DMS79 treated with DMSO at 0.1 percent for 48 hours (cell line): ENCODE measurements around the gene KRT79.
"Not testable (repeated sequence)": the region's sequence is repeated elsewhere in the genome, so short reads cannot be mapped to it uniquely, and the experiment has no call there.

ENCODE experiments used
- DNase-seq: peaks from one replicate; lab custom pipeline; 2025; lab: John Stamatoyannopoulos, UW

The KRT79 gene

DNA sequence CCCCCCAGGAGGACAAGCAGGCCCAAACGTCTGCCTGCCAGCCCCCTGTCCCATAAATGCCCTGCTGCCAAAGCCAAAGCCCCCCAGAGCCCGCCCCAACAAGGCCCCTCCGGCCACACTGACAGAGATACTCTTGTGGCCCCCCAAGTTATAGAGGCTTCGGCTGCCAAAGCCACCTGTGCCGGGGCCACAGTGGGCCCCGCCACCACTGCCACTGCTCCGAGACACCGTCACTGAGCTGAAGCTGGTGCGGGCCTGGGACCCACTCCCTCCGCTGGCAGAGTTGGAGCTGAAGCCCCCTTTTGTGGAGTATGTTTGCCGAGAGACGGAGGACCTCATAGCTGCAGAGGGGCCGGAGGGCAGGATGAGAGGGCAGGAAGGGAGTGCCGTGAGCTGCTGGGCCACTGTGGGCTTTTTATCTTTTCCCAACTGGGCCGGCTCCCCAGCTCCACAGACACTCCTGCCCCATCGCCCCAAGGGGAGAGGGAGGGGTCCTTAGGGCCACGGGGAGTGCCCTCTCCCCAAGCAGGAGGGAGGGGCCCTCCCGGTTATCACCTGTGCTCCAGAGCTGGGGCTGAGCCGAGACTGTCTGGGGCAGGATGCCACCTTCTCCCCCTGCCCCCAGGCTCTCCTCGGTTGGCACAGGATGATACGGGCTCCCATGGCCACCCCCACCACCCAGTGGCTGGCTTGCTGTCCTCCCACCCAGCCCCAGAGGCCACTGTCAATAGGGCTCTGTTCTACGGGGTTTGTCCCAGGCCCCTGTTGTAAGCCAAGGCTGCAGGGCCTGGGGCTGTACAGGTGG lies at the start of gene KRT79:
TSS of gene KRT79 (minus strand) at position 390 of the 805 bp plus-strand sequence. CDS start at position 339, 51 bp downstream.
- DNase-seq = no peak

DNA sequence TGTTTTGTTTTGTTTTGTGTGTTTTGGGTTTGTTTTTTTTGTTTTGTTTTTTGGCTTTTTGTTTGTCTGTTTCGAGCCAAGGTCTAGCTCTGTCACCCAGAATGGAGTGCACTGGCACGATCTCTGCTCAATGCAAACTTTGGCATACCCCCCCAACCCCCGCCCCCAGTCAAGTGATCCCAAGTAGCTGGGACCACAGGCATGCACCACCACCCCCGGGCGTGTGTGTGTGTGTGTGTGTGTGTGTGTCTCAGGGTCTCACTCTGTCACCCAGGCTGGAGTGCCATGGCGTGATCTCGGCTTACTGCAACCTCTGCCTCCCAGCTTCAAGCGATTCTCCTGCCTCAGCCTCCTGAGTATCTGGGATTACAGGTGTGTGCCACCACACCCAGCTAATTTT lies 46.4 kb upstream of the KRT79 start:
- DNase-seq = not testable (repeated sequence)

DNA sequence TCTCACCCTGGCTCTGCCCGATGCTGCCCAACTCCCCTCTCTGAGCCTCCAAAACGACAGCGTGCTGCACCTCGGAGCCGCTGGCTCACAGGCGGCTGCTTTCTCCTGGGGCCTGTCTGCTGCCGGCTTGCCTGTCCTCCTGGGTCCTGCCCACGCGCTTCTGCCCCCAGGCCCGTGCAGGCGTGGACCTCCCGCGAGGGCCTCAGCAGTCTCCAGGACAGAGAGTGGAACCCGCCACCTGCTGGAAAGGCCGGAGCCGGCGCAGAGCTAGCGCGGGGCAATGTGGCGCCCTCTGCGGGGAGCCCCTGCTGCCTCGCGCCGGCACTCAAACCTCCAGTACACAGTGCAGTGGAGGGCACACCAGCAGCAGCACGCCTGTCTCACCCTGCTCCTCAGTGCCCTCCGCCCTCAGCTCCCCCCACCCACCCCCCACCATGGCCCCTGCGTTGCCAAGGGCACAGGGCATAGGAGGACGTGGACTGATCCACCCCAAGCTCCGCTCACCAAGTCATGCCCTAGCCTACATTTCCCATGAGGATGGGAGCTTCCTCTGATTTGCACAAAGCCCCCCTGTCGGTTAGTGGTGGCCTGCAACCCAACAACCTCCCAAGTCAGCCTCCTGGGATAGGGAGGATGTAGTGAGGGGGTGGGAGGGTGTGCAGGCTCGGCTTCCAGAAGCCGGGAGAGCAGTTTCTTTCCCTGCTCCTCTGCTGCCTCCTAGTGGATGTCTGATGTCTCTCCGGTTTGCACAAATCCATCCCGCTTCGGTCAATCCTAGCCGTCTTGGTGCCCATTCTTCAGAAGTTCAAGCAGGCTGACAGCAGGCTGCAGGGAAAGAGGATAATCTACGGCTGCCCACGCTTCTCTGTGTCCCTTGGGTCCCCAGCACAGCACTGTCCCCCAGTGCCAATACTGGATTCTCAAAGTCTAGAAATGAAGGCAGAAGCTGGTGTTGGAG lies 45.6 kb upstream of the KRT79 start:
- peak; percentile 60 for DNase-seq

DNA sequence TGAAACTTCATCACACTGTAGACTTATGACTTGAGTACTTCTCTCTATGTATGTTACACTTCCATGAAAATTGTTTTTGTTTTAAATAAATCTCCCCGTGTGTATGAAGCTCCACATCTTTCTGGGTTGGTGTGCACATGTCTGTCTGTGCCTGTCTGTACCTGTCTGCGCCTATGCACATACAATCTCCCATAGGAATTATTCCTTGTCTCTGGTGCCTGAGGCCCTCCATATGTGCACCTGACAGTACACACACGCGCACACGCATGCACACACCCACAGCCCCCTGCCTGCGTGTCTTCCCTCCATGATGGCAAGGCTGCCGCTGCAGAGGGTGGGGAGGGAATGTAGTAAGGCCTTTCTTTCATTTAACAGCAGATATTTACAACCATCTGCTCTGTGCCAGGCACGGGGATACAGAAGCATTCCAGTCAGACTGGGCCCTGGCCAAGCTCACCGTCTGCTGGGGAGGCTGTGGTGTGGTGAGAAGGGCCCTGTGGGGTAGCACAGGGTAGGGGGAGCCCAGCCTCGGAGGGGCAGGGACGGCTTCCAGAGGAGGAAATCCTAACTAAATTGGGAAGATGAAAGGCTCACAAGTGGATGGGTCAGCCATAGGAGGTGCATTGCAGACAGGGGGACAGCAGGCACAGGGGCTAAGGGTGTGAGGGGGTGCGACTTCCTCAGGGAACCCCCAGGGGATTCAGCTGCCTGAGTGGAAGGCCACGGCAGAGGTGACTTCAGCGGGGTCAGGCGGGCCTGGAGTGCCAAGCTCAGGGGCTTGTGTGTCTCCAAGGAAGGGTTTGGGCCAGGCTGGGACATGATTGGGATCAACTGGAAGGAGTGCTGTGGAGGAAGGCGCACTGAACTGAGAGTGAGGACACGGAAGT lies 44.6 kb upstream of the KRT79 start:
- DNase-seq = no peak

DNA sequence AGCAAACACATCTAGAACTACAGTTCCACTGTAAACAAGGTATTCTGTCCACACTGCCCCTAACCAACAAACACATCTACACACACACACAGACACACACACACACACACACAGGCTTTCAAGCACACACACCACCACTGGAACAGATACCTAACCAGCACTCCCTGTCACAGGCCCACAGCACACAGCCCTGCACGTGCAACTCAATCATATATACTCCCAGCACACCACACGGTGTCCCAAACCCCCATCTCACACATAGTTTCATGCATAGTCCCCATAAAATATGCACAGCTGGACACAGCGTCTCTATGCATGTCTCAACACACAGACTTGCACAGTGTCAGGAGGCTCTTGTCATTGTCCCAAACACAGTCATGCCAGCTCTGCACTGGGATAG lies 43.1 kb upstream of the KRT79 start:
- no peak for DNase-seq

DNA sequence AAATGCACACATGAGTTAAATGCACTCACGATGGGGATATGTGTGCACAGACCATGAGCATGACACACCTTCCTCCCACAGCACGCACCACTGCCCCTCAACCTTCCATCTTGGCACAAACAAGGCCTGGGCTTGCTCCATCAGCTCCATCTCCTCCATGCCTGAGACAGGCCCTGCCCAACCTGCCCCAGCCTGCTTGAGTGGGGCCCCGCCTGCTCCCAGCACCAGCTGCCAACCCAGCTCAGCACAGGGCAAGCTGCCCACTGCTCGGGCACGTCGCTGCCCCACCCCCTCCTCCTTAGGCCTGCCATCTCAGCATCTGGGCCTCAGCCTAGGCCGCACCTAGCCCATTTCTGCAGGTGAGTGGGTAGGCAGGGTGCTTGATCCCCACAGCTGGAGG lies 42.3 kb upstream of the KRT79 start:
- peak; percentile 48 for DNase-seq

DNA sequence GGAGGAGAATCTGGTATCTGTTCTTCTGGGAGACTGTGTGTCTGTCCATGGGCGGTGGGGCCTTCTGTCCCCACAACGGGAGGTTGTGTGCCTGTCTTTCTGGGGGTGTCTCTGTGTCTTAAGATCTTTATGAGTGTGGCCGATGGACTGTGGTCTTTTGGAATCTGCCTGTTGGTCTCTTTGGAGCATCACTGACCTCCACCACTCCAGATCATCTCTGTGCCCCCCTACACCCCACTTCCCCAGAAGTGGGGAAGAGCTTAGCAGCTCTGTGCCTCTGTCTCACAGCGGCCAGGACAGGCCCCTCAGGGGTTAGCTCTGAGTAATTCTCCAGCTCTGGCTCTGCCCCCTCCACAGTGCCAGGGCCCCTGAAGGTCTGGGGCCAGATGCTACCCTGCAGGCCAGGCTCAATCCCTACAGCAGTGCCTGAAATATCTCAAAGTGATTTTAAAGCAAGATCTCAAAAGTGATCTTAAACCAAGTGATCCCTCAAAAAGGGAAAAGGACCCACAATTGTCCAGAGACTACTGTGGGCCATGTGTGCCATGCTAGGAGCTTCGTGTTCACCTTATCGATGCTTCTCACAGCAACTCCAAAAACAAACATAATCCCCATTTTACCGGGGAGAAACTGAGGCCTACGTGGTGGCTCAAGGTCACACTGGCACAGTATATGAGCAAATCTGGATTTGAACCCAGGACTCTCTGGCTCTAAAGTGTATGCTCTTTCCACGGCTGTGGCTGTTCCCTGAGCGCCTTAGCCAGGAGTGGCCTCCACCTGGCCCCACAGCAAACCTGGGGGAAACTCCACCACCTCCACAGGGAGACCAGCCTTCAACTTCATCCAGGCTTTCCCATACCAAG lies 40.7 kb upstream of the KRT79 start:
- DNase-seq = no peak

DNA sequence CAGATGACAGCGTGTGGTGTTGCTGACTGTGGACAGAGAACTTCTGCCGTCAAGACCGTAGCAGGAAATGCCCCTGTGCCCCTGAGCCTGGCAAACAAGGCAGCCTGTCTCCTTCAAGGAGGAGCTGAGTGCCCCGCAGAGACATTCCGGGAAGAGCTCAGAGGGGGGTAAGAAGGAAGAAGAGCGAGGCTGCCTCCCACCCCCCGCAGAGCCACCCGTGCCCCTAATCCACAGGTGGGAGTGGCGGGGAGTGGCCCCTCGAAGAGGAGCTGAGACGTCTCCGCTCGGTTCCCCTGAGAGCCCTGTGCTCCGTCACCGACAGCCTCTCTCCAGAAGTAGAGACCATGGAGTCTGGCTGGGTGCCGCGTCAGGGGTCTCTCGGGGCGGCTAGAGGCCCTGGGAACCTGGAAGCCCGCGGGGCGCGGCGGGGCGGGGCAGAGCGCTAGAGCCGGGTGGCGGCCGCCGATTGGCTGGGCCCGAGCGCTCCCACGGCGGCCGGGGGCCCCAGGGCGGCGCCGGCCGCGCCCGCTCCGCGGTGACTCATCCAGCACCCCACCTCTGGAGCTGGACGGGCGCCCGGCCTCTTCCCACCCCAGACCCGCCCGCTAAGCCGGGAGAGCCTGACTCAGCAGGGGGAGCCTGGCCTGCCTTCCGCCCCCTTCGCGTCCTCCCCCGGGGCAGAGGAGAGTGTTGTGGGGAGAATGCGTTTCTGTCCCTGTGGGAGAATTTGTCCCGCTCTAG lies 39.9 kb upstream of the KRT79 start:
- DNase-seq = peak; percentile 28

DNA sequence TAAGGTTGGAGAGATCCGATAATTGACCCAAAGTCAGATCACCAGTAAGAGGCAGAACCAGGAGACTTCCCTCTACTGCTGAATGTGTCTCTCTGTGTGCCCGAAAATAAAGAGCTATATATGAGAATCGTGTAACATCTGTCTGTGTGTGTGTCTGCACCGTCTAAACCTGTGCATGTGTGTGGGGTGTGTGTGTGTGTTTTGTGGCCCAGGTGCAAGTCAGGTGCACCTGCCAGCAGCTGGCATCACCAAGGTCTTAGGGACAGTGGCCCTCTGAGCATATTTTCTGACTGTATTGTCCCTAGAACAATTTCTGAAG lies 39.4 kb upstream of the KRT79 start:
- no peak for DNase-seq

DNA sequence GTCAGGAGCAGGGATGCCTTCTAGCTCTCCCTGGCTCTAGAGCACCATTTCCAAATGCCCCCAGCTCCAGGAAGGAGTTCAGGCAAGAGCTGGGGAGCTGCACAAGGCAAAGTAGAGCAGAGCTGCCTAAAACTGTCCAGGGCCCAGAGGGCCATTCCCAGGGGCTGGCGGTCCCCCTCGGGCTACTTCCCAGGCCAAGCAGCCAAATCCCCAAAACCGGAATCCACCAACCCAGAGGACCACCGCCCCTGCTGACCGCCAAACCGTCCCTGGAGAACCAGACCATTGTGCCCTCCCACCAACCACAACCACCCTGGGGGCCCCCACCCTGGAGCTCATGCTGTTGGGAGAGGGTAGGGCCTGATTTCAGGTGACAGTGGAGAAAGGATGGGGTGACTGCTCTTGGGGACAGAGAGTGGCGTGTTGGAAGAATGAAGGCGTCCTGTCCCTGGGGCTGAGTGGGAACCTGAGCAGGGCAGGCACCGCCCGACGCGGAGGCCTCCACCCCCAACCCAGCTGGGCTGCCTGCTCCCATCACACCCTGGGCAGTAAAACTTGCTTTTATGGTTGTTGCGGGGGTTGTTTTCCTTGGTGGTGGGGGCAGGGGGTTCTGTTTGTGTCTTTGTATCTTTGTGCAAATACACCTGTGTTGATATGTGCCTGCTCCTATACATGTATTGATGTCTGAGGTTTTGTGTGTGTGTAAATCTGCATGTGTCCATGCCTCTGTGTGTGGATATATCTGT lies 38.7 kb upstream of the KRT79 start:
- no peak for DNase-seq

DNA sequence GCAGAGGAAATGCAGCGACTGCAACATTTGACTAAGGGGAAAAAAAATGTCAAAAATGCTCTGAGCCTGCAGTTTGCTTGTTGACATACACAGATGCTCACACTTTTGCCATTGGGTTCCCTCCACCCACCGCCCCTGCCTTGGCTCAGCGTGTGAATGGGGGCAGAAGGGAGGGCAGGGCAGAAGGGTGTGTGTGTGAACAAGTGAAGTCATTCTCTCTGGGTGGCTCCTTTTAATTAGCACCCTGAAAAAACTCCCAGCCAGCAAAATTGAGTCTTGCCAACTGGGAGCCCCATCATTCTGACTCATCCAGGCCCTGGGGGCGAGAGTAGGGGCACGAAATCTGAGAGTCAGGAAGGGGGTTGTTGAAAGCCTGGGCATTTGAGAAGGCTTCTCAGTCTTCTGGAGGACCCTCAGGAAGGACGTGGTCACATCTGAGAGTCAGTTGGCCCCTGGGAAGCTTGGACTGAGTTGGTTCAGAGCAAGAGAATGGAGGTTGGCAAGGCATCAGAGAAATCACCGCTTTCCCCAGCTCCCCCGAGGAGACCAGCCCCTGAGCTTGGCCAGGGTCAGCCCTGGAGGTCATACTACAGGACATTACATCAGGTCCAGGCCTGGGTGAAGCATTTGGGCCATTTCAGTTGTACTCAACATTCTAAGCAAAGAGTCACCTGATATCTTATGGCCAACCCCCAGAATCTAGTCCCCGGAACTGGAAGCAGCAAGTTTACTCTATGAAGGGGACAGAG lies 37.4 kb upstream of the KRT79 start:
- no peak for DNase-seq

DNA sequence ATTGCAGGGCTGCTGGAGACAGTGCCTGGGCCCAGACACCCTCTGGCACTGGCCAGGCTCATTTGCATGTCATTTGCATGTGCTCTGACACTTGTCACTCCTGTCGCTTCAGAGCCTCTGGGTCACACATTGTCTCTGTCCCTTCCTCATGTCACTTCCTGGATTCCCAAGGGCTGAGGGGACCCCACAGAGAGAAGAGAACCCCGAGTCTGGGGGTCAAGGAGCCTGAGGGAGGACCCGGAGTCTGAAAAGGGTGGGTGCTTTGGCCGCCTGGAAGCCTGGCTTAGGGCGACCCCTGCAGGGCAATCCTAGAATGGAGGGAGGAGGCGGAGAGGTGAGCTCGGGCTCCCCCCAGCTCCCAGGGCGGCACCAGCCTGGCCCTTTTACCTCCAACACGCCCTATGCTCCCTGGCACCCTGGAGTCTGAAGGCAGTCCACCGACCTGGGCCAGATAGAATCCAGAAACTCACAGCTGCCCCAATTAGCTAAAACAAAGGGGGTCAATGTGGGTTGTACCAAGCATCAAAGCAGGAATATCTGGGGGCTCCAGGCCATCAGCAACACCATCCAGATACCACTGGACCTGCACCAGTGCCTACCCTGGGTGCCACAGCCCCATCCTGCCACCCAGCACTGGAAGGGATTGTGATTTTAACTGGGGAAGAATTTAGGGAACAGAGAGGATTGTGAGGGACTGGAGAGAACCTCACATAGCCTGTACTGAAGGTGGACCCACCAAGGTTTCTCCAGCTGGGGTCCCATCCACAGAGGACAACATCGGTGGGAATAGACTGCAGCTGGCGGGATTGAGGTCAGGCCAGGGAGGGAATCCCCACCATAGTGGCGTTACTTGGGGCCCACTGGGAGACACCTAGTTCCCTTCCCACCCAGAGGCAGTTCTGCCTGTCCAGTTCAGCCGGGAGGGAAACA lies 36.5 kb upstream of the KRT79 start:
- DNase-seq = no peak

DNA sequence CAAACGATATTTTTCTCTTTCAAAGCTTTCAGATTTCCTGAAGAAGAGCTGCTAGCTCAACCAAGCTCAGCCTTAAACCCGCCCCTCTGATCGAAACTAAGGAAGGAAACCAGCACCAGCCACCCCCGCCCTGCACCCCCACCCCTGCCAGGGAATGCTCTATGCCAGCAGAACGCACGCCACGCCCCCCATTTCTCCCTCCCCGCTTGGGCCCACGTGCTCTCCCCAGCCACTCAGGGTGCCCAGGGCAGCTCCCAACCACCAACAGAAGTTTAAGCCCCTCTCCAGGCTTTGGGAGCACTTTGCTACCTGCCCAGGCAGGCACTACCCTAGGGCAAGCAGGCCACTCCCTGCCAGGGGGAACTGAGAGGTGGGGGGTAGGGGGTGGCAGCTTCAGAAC lies 33.5 kb upstream of the KRT79 start:
- no peak for DNase-seq

DNA sequence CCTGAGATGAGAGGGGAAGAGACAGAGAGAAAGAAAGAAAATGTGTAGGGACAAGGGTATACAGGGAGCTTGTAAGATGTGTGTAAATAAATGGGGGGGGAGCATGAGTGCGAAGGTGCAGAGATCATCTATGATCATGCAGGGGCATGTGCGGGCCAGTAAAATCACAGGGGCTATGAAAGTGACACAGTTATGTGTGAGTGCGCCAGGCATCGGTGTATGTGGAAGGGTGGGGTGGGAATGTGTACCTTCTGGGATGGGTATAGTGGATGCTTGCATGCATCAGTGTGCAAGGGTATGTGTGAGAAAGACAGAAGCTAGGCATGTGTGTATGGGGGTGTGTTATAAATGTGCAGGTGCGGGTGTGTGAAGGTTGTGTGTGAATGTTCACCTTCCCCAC lies 33.0 kb upstream of the KRT79 start:
- DNase-seq = no peak

DNA sequence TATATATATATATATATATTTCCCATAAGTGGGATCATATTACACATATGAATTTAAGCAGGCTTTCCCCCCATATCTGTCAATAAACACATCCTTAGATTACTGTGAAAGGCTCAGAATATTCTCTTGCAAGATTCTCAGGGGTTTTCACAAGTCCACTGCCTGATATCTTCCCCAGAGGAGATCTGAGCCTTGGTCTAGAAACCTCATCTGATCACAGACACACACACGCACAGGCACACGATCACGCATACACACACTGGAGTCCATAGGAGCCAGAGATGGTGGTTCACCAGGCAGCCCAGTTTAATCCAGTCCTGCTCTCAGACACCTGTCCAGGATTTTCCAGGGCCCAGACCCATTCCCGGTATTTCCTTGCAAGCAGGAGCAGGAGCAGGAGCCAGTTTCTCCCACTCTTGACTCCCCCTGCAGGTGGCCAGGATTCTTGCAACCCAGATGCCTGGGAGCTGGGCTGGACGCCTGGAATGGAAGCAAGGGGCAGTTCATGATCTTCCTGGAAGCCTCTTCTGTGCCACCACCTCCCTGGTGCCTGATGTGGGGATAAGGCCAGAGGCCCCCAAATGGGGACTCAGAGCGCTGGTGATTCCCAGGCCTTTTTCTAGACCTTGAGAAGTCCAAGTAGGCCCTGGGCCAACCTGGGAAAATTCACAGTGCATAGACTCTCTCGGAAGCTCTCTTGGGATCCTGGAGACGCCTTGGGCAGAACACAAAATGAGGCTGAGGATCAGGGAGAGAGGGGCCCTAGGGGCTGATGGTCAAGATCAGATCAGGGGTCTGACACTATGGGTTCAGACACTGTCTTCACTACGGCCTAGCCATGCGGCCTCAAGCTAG lies 31.2 kb upstream of the KRT79 start:
- no peak for DNase-seq

DNA sequence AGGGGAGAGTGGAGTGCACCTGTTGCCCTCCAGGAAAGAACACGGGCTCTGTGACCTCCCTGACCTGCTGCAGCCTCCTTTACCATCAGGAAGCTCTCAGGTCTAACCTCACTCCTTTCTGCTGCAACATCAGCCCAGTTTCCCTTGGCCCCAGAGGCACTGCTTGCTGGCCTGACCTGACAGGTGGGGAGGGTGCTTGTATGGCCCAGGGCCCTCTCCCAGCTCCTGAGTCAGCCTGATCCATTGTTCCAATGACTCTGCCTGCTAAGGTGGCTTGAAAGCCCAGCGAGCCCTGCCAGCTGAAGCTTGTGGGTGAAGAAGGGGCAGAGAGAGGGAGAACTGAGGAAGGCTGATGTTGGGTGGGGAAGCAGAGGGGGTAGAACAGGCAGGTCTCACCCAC lies 27.9 kb upstream of the KRT79 start:
- DNase-seq = no peak

DNA sequence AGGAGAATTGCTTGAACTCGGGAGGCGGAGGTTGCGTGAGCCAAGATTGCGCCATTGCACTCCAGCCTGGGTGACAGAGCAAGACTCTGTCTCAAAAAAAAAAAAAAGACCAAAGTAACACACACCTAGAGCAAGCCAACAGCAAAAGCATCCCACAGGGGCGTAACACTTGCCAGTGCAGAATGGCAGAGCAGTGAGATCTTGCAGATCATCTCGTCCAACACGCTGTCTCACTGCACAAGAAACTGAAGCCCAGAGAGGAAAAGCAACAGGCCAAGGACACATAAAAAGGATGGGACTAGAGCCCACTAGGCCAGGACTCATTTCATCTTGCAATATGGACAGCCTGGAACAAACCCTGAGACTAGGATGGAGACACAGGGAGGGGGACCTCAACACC lies 27.4 kb upstream of the KRT79 start:
- no peak for DNase-seq
